Stimulated activated CD4-positive, alpha-beta T cell treated with anti-CD3 and anti-CD28 coated beads, Interleukin-12 subunit alpha, Interleukin-12 subunit beta, amount 100 ng/mL, for 4 hours (primary cell): ENCODE data around the gene LENG8.
"Not testable (repeated sequence)": the region's sequence is repeated elsewhere in the genome, so short reads cannot be mapped to it uniquely, and the experiment has no call there.

ENCODE experiments used
- DNase-seq: peaks from one replicate; pipeline ENCODE4 v3.0.0-alpha.2; 2020

LENG8 gene

GRCh38 chr19:54424660-54425381, 24.2 kb upstream of the LENG8 start:
- no peak for DNase-seq

DNA sequence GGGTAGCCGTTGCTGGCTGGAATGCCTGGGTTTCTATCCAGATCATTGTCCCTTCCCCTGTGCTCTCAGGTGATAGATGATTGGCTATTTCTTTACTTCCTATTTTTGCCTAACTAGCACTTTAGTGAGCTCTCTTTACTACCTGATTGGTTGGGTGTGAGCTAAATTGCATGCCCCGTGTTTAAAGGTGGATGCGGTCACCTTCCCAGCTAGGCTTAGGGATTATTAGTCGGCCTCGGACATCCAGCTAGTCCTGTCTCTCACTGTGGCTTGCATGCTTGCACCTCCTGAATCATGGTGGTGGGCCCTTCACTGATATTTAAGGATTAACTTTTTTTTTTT, 23.6 kb upstream of the LENG8 start:
- no peak for DNase-seq

DNA sequence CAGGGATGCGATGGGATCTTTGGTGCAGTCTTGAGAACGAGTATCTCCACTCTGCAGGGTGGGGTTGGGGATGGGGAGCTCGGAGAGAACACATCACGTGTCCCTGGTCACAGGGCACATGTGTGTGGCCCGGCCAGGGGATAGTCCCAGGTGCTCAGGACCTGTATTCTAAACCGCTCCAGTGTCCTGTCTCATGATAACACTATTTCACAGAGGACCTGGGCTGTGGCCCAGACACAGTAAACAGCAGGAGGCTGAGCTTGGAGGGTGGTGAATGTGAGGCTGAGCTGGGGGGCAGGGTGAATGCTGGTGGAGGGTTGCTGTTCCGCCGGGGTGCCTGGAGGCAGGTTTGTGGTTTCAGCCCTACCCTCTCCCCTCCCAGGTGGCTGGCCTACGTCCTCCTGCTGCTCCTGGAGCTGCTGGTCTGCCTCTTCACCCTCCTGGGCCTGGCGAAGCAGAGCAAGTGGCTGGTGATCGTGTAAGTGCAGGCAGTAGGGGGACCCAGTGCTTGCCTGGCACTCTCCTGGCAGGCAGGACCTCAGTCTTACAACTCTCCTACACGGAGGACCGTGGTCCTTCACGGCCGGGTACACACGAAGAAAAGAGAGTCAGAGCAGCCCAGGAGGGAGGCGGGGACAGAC, 22.6 kb upstream of the LENG8 start:
- no peak for DNase-seq

DNA sequence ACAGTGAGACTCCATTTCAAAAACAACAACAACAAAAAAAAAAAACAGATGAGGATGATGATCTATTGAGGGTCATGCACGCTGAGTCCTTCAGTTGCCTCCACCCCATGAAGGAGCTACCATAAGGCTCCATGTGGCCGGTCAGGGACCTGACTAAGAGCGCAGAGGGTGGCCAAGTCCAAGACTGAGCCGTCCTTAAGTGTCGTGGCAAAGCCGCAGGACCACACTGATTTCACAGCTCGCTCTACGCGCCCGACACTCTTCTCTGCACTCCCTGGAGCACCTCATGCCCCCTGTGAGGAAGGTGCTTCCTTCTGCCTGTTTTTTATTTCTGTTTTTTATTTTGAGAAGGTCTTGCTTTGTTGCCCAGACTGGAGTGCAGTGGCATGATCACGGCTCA, 21.4 kb upstream of the LENG8 start:
- DNase-seq, result no peak

DNA sequence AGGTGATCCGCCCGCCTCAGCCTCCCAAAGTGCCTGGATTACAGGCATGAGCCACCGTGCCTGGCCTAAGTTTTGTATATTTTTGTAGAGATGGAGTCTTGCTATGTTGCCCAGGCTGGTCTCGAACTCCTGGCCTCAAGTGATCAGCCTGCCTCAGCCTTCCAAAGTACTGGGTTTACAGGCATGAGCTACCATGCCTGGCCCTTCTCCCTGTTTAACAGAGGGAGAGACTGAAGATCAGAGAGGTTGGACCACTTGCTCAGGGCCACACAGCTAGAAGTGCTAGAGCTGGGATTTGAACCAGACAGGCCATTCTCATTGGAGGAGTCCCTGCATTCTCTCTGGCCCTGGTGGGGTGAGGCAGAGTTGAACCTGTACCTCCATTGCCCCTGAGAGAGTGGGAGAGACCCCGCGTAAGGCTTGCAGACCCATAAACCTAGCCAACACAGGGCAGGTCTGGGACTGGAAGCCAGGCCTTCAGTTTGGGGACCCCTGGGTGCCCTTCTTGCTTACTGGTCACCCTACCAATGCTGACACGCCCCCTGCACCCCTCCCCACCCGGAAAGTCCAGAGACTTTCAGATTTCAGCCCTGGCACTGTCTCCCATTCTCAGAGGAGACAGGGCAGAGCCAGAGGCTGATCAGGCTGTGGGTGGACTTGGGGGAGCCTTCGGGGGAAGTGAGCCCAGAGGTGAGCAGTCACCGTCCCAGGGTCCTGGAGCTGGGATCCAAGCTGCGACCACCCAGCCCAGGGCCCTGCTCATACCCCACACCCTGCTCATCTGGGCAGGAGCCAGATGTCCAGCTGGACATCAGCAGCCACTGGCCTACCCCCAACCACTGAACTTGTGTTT, 20.4 kb upstream of the LENG8 start:
- no peak for DNase-seq

GRCh38 chr19:54429176-54429495, 19.9 kb upstream of the LENG8 start:
- no peak for DNase-seq

DNA sequence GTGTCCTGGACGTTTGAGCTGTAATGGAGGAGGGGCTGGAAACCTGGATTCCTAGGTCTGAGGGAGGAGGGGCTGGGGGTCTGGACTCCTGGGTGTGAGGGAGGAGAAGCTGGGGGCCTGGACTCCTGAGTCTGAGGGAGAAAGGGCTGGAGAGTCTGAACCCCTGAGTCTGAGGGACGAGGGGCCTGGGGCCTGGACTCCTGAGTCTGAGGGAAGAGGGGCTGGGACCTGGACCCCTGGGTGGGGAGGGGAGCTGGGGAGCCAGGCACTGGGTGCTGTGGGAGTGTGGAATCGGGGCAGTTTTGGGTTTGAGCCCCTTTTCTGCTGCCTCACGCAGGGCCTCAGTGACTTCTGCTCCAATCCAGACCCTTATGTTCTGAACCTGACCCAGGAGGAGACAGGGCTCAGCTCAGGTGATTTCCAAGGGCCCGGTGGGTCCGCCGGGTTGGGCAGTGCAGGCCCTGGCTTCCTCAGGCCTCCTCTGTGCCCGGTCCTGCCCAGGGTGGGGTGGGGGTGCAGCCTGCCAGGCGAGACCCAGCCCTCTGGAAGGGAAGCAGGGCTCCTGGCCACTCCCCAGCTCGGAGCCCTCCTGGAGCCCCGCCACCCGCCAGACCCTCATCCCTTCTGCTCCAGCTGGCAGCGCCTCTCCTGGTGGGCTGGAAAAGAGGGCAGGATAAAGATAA, 19.3 kb upstream of the LENG8 start:
- no peak for DNase-seq

GRCh38 chr19:54430306-54431254, 18.4 kb upstream of the LENG8 start:
- DNase-seq, result peak; percentile 47

DNA sequence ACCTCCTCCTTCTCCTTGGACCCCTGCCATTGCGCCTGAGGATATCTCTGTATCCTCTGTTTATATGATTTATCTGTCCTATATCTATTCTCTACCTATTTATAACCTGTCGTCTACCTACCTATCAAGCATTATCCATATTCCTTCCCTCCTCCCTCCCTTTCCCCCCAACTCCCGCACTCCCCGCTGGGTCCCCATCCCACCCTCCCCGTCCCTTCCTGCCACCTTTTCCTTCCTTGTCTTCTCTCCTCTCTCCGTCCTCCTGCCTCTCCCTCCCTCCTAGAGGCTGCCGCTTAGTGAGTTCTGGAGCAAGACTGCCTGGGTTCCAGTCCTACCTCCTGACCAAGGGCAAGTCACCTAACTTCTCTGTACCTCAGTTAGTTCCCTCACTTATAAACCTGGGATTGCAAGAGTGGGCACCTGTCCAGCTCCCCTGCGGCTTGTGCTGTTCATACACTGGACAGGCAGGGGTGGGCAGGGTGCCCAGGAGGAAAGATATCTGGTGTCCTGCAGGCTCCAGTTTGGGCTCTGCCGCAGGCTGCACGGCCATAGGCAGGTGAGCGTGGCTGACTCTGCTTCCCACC, 17.7 kb upstream of the LENG8 start:
- no peak for DNase-seq

DNA sequence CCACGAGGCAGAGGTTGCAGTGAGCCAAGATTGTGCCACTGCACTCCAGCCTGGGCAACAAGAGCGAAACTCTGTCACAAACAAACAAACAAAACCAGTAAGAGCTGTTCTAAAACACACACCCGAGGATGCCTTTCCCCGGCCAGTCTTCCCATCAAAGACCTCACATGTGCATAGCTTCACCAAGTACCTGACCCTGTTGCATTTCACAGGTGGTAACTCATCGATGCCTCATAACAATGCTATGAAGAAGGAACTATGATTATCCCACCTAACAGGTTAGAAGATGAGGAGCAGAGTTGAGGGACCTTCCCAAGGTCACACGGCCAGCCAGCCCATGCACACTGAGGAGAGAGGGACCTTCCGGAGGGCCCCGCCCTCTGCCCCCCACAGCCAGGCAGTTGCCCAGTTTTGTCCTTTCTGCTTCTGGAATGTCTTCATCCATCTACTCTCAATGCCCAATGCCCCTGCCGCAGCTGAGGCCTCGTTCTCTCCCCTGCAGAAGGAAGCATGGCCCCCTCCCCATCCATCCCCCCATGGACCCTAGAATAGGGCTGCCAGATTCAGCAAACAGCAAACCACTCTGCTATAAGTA, 16.8 kb upstream of the LENG8 start:
- no peak for DNase-seq

- DNase-seq, result no peak
These were observed 15.3 kb upstream of the LENG8 start for GRCh38 chr19:54433697-54434096.

GRCh38 chr19:54434112-54434872, 14.7 kb upstream of the LENG8 start:
- no peak for DNase-seq

- DNase-seq, result no peak
These were observed 14.2 kb upstream of the LENG8 start for GRCh38 chr19:54434873-54435214.

DNA sequence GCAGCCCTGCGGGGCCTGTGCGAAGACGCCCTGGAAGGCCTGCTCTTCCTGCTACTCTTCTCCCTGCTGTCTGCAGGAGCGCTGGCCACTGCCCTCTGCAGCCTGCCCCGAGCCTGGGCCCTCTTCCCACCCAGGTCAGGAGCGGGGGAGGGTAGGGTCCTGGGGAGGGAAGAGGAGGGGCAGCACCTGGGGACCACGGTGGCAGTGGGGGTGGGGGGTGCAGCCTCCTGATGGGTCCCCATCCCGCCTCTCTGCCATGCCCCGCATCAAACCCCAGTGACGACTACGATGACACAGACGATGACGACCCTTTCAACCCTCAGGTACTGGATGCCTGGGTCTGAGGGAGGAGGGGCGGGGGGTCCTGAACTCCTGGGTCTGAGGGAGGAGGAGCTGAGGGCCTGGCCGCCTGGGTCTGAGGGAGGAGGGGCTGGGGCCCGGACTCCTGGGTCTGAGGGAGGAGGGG, 13.4 kb upstream of the LENG8 start:
- no peak for DNase-seq

- DNase-seq, result no peak
These were observed 12.9 kb upstream of the LENG8 start for GRCh38 chr19:54436031-54436523.

DNA sequence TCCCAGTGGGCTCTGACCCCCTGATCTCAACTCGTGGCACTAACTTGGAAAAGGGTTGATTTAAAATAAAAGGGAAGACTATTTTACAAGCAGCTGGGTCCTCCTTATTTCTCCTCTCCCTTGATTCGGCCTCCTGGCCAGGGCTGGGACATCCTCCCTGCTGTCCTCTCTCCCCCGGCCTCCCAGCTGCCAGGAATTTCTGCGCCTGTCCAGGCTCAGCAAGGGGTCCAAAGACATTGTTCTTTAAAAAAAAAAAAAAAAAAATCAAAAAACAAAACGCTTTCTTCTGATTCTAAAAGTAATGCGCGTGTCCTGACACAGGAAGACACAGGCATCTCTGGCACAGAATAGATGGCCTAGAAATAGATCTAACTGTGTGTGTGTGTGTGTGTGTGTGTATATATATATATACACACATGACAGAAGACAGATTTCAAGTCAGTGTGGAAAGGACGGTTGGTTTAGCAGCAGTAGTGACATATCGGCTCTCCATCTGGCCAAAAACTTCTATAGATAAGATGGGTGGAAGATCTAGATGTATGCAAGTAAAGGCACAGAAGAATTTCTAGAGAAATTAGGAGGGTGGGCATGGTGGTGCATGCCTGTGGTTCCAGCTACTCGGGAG, 12.3 kb upstream of the LENG8 start:
- no peak for DNase-seq

DNA sequence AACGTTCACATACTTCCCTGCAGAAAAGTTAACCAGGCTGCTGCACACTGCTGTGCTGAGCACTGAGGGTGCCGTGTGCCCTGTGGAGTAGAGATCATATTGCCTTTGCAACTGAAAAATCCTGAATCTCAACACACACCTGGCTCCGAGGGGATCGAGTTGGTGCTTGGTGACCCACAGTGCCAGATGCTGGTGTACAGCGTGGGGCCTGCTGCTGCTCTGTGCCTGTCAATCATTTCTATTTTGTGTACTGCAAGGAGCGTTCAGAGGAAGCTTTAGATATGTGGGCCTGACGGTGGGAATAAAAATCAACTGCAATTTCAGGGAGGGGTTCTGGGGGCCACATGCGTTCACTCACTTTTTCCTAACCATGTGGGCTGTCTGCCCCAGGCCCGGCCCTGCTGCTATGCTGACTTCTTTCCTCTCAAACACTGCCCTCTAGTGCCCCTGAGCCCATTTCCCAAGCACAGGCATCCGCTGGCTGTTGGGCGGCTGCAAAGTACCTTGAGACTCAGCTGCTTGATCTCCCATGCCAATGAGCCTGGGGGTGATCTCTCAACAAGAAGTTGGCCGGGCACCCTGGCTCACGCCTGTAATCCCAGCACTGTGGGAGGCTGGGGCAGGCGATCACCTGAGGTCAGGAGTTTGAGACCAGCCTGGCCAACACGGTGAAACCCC, 9.7 kb upstream of the LENG8 start:
- DNase-seq, result no peak

GRCh38 chr19:54440641-54441040, 8.4 kb upstream of the LENG8 start:
- no peak for DNase-seq

- DNase-seq, result no peak
These were observed 4.3 kb upstream of the LENG8 start for GRCh38 chr19:54444737-54445136.

DNA sequence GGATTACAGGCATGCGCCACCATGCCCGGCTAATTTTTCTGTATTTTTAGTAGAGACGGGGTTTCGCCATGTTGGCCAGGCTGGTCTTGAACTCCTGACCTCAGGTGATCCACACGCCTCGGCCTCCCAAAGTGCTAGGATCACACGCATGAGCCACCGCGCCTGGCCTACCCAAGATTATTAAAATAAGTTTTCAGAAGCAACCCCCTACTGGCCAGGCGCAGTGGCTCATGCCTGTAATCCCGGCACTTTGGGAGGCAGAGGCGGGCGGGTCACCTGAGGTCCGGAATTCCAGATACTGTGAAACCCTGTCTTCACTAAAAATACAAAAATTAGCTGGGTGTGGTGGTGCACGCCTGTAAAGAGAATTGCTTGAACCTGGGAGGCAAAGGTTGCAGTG, 2.6 kb upstream of the LENG8 start:
- DNase-seq, result not testable (repeated sequence)
